Mucosa of descending colon (tissue), 3 donors: ENCODE measurements around the gene TCHP. TPM values are rescaled to one million over a fixed set of nuclear protein-coding genes. Genes with fewer than 3 reads are reported as not detected.

Experiments
- ATAC-seq: fragments of 200-7000 bp; cut with Tn5 transposase; one replicate; pipeline ENCODE4 v1.9.1; 2020; ENCODE audit warnings: mild to moderate bottlenecking, moderate library complexity
- DNase-seq, 3 donors: peaks; one replicate each; pipeline ENCODE4 v3.0.0-alpha.2; 2020
- H3K36me3 ChIP-seq: fragments of 200-600 bp; one replicate; pipeline ENCODE4 v1.8.0; 2021; ENCODE audit warnings: low read depth, mild to moderate bottlenecking
- H3K4me1 ChIP-seq: fragments of 200-600 bp; one replicate; pipeline ENCODE4 v1.8.0; 2021; ENCODE audit warnings: low read depth, mild to moderate bottlenecking
- H3K4me3 ChIP-seq: fragments of 200-600 bp; one replicate; pipeline ENCODE4 v1.8.0; 2021; ENCODE audit warnings: mild to moderate bottlenecking
- H3K9me3 ChIP-seq: fragments of 200-600 bp; one replicate; pipeline ENCODE4 v1.8.0; 2021; ENCODE audit warnings: mild to moderate bottlenecking
- CTCF ChIP-seq: fragments of 200-600 bp; IDR thresholded peaks from one replicate; pipeline ENCODE4 v1.8.0; 2022; ENCODE audit warnings: antibody characterized with exemption, mild to moderate bottlenecking
- intact Hi-C, 2 donors: fragments of 100-400 bp; cut with DNase I in 1 of 2; cut with micrococcal nuclease in 1 of 2; formaldehyde crosslinking; loops; one replicate each; pipeline versions ENCODE4 v1.11.0 to v1.11.1; 2022; cut with DNase I, micrococcal nuclease
- total RNA-seq, 3 donors: library from RNA; stranded (reverse); fragmentation: NEBNext Ultra II Directional in 2 of 3; extraction: Animal tissue kit (Norgen Biotek cat#: 25700) in 2 of 3; gene quantifications; one replicate each; pipeline versions ENCODE4 v1.2.1 to v1.2.4, GENCODE V29; 2021 to 2023
- donor health status: DM: no; HTN: no; CAD: no; lungs with moderate emphysema.
- donor health status: DM: no; HTN: no; CAD: no.
- donor health status: DM: no; HTN: yes; CAD: no.

Gene TCHP
- total RNA-seq, 3 donors from 2014 or later, result 24.7 to 27.8 (median 24.9) TPM

- H3K9me3 ChIP-seq, result no peaks in the 10 kb centered on the region
- no peak for TF ChIP-seq CTCF
- ATAC-seq, result no peak
- no peaks in the 10 kb centered on the region for H3K4me1 ChIP-seq
- intact Hi-C loops, result no loop called here
- H3K4me3 ChIP-seq, result no peak overlapping the region
- DNase-seq, result no peak
- peaks cover 5% of the 10 kb centered on the region for H3K36me3 ChIP-seq
Measured at GRCh38 chr12:109914461-109914860, 14.4 kb downstream of the TCHP start.

GRCh38 chr12:109915171-109916040, 15.3 kb downstream of the TCHP start:
- Histone ChIP-seq H3K36me3 (peaks cover 5% of the 10 kb centered on the region), H3K9me3 (no peaks in the 10 kb centered on the region), H3K4me1 (no peaks in the 10 kb centered on the region), H3K4me3 (no peak overlapping the region)
- peak; percentile 25 for ATAC-seq
- intact Hi-C loops, result no loop called here
- no peak for DNase-seq
- no peak for TF ChIP-seq CTCF

GRCh38 chr12:109916045-109916444, 16.0 kb downstream of the TCHP start:
- intact Hi-C loops, result no loop called here
- no peak for TF ChIP-seq CTCF
- Histone ChIP-seq H3K4me3 (no peak overlapping the region), H3K9me3 (no peaks in the 10 kb centered on the region), H3K4me1 (no peaks in the 10 kb centered on the region), H3K36me3 (peaks cover 5% of the 10 kb centered on the region)
- no peak for ATAC-seq
- no peak for DNase-seq

GRCh38 chr12:109919456-109919855, 19.4 kb downstream of the TCHP start:
- intact Hi-C loops, result no loop called here
- H3K9me3 ChIP-seq, result no peaks in the 10 kb centered on the region
- TF ChIP-seq CTCF, result no peak
- no peak for ATAC-seq
- DNase-seq, result no peak
- H3K4me3 ChIP-seq, result no peak overlapping the region
- no peaks in the 10 kb centered on the region for H3K4me1 ChIP-seq
- peaks cover 5% of the 10 kb centered on the region for H3K36me3 ChIP-seq

GRCh38 chr12:109920261-109920780, 20.2 kb downstream of the TCHP start:
- Histone ChIP-seq H3K36me3 (peaks cover 5% of the 10 kb centered on the region), H3K4me1 (no peaks in the 10 kb centered on the region), H3K4me3 (no peak overlapping the region), H3K9me3 (no peaks in the 10 kb centered on the region)
- DNase-seq (no peak), ATAC-seq (no peak)
- intact Hi-C loops, result no loop called here
- TF ChIP-seq CTCF, result no peak
